Stimulated activated CD8-positive, alpha-beta memory T cell treated with anti-CD3 and anti-CD28 coated beads, Interleukin-2, amount 100 ng/mL, for 48 hours (primary cell): Measurements from ENCODE around the gene MPZL2.
"Not testable (repeated sequence)": the region's sequence is repeated elsewhere in the genome, so short reads cannot be mapped to it uniquely, and the experiment has no call there.

ENCODE experiments used
- DNase-seq, 2 donors: peaks; one replicate each; pipeline ENCODE4 v3.0.0-alpha.2; 2020; ENCODE audit warnings: low read depth in 2 of 2

MPZL2 gene

GRCh38 chr11:118263695-118264568 lies at the start of gene MPZL2:
TSS of gene MPZL2 (minus strand) at chr11:118264297. CDS start at chr11:118264153, 144 bp downstream.
- DNase-seq = no peak

GRCh38 chr11:118313242-118313641 lies 49.1 kb upstream of the MPZL2 start:
- DNase-seq = no peak

- no peak for DNase-seq
Observed at GRCh38 chr11:118312328-118312727, 48.2 kb upstream of the MPZL2 start.

- no peak for DNase-seq
Observed at GRCh38 chr11:118311518-118311917, 47.4 kb upstream of the MPZL2 start.

GRCh38 chr11:118310781-118311485 lies 46.8 kb upstream of the MPZL2 start:
- DNase-seq = no peak

GRCh38 chr11:118310271-118310670 lies 46.2 kb upstream of the MPZL2 start:
- no peak for DNase-seq

GRCh38 chr11:118308995-118309528 lies 45.0 kb upstream of the MPZL2 start:
- DNase-seq = not testable (repeated sequence)

GRCh38 chr11:118306556-118306955 lies 42.5 kb upstream of the MPZL2 start:
- no peak for DNase-seq

GRCh38 chr11:118305726-118306125 lies 41.6 kb upstream of the MPZL2 start:
- no peak for DNase-seq

- DNase-seq = peak; percentile 38 to 59
Observed at GRCh38 chr11:118304568-118305248, 40.6 kb upstream of the MPZL2 start, which contains the start of gene CD3E. TSS of gene CD3E (plus strand) at chr11:118304730. CDS start at chr11:118304953, 223 bp downstream.

- no peak for DNase-seq
Observed at GRCh38 chr11:118304227-118304567, 40.1 kb upstream of the MPZL2 start.

GRCh38 chr11:118301600-118302195 lies 37.6 kb upstream of the MPZL2 start:
- DNase-seq = no peak

GRCh38 chr11:118295815-118296454 lies 31.8 kb upstream of the MPZL2 start:
- DNase-seq = no peak

- no peak for DNase-seq
Observed at GRCh38 chr11:118295199-118295598, 31.1 kb upstream of the MPZL2 start.

- DNase-seq = no peak
Observed at GRCh38 chr11:118294053-118294452, 30.0 kb upstream of the MPZL2 start.

GRCh38 chr11:118291477-118292135 lies 27.5 kb upstream of the MPZL2 start:
- no peak for DNase-seq

- DNase-seq = no peak
Observed at GRCh38 chr11:118290923-118291322, 26.8 kb upstream of the MPZL2 start.

- DNase-seq = no peak
Observed at GRCh38 chr11:118289401-118289800, 25.3 kb upstream of the MPZL2 start.

GRCh38 chr11:118287006-118287405 lies 22.9 kb upstream of the MPZL2 start:
- no peak for DNase-seq

- DNase-seq = no peak
Observed at GRCh38 chr11:118286545-118286944, 22.4 kb upstream of the MPZL2 start.
